GM21619 (cell line): ENCODE data around the gene DPY30.

Source experiments
- ATAC-seq: cut with Tn5 transposase; IDR thresholded peaks from one replicate; pipeline ENCODE4 v1.9.1; 2021; ENCODE audit not compliant: unreplicated experiment

DPY30 gene

GRCh38 chr2:31979018-31979417 is 60.6 kb downstream of the DPY30 start:
- ATAC-seq = no peak

- no peak for ATAC-seq
These were observed 61.2 kb downstream of the DPY30 start for GRCh38 chr2:31978436-31978835.
